ENCODE measurements around the gene AFF2.

Gene AFF2

DNA sequence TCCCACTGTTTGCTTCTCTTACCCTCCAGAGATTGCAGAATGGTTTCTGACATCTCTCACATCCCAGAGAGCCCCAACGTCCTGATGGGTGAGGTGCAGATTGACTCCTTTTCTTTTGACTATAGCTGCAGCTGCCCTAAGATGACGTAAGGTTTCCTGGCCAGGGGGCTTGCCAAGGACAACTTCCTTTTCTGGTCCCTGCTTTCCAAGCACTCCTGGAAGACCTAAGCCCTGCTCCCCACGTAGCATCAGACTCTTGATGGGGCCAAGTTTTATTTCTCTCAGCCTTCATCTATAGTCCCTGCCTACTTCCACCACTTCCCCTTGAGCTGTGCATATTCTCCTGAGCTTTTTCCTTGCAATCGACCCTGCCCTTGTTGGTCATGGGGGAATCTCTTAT, 507.0 kb downstream of the AFF2 start:
- DNase-seq (ENCODE audit: low read depth in 2 of 2) = no peak

DNA sequence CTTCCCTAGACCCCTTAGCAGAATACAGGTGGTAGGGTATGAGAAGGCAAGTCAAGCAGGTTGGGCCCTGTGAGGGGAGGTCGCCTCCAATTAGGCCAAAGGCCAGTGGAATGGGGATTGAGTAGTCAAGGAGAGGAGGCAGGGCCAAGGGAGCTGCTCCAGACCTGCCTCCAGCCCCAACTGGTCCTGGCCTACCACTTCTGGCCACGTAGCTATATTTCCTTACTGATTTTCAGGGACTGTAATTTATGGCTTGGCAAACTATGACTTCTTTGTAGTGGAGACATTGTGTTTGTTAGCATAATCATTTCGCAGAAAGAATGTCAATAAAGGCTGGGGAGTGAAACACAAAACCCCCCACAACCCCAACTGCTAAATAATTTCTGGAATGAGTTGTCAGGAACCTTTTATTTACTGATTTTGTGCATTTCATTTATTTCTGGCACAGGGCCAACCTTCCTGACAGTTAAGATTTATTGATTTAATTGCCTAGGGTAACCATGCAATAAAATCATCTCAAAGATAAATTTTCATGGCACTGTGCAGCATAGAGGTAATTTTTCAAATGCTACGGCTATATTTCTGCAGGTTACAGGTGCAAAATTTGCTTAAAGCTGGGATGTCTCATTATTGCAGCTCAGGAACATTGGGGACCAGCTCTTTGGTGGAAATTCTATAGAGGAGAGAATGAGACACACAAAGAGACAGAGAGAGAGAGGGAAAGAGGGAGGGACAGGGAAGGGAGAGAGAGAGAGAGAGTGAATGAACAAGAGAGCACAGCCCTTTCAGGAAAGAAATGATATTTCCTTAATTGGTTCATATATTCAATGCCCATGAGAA, 509.8 kb downstream of the AFF2 start:
- no peak for DNase-seq (ENCODE audit: low read depth in 2 of 2)

DNA sequence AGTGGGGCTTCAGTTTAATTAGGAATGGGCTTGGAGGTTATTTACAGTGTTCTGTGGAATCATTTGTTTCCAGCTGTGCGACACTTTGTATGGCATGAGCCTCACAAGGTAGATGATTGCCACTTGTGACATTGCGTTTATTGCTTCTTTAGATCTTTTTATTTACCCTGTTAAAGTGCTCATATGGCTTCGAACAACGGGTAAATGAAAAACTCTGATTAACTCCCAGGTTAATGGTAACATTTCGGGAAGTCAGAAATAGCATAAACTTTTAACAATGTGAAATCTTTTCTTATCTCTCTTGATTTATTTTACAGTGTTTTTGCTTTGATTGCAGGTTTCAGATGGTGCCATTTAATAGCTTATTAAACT, 510.4 kb downstream of the AFF2 start:
- no peak for DNase-seq (ENCODE audit: low read depth in 2 of 2)

DNA sequence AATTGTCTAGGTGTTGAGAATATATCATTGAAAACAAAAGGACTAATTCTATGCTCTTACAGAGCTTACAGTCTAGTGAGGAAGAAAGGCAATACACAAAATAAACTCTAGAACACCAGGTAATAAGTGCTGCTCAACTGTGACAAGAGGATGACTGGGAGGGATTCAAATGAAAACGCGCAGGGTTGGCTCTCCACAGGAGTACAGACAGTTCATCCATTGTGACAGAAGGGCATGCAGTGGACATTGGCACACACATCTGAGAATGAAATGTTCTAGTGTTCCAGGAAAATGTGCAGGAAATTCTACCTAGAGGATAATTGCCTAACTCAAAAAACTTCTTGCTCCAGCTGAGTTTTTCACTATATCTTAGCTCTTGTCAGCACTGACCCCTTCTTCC, 512.7 kb downstream of the AFF2 start:
- DNase-seq (ENCODE audit: low read depth in 2 of 2) = no peak

DNA sequence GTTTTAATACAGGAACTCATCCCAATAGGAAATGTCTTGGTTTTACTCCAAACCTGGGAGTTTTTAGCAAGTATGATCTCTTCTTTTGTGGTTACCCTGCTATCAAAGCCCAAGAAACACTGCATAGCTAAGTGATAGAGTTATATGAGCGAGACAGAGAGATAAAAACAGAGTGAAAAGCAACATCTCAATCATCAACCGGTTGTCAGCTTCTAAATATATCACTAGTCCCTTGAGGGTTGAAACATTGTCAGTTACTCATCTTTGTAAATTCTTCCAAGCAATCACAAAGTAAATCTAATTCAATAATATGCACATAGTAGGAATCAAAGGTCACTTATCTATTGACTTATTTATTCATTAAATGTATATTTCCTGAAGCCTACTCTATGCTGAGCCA, 520.7 kb downstream of the AFF2 start:
- no peak for DNase-seq (ENCODE audit: low read depth in 2 of 2)

DNA sequence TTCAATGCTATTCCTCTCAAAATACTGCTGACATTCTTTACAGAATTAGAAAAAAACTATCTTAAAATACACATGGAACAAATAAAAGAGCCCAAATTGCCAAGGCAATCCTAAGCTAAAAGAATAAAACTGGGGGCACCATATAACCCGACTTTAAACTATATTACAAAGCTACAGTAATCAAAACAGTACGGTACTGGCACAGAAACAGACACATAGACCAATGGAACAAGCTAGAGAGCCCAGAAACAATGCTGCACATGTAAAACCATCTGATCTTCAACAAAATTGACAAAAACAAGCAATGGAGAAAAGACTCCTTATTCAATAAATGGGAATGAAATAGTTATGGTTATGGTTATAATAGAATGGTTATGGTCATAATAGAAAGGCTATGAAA, 522.1 kb downstream of the AFF2 start:
- no peak for DNase-seq (ENCODE audit: low read depth in 2 of 2)

DNA sequence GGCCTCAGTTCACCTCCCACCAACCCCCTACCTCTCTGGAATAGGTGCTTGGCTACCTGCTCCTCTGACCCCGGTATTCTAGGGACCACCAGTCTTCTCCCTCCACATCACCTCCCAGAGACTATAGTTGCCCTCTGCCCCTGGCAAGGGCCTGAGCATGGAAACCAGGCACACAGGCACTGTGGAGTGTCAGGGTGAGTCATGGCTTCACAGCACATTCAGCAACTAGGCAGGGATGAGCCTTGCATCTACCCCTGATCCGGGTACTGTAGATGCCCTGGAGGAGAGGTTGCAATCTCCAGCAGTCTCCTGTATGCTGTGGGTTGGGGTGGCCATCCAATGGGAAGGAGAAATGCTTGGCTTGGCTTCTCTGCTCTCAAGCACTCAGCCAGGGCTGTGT, 532.0 kb downstream of the AFF2 start:
- DNase-seq (ENCODE audit: low read depth in 2 of 2) = no peak

DNA sequence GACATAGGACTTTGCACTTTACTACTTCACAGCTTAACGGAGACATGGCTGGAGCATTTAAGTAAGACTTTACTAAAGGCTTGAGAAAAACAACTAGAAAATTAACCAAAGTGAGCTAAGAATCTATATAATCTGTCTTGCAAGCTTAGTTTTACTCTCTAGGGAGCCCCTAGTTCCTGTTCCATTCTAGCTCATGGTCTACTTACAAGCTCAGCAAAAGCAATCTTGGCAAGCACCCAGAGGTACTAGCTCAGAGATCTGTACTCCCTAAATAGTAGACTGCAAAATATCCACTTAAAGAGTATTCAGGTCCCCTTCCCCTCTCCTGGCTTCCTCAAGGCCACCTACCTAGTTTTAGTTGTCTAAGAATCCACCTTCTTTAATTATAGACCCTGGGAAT, 535.7 kb downstream of the AFF2 start:
- no peak for DNase-seq (ENCODE audit: low read depth in 2 of 2)

DNA sequence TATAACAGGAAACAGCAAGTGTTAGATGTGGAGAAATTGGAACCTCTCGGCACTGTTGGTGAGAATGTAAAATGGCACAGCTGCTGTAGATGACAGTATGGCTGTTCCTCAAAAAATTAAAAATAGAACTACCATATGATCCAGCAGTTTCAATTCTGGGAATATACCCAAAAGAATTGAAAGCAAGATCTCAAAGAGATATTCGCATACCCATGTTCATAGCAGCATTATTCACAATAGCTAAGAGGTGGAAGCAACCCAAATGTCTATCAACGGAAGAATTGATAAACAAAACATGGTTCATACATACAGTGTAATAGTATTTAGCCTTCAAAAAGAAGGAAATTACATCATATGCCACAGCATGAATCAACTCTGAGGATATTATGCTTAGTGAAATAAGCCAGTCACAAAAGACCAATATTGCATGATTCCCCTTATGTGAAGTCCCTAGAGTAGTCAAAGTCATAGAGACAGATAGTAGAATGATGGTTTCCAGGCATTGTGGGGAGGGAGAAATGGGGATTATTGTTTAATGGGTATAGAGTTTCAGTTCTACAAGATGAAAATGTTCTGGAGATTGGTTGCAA, 537.0 kb downstream of the AFF2 start:
- no peak for DNase-seq (ENCODE audit: low read depth in 2 of 2)

DNA sequence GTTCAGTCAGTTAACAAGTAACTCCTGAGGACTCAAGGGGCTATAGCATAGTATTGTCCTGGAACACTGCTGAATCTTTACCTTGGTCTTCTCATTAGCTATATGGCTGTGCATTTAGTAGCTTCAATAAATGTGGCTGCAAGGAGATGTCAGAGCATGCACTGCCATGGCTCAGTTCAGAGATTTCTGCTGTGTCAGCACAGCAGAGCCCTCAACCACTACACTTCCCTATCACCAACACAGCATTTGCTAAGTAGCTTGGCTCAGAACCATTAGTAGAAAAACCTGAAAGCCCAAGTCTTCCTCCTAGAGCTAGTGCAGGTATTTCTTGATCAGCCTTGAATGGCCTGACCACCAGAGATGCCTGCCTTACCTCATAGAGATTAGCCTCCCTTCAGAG, 538.6 kb downstream of the AFF2 start:
- no peak for DNase-seq (ENCODE audit: low read depth in 2 of 2)

DNA sequence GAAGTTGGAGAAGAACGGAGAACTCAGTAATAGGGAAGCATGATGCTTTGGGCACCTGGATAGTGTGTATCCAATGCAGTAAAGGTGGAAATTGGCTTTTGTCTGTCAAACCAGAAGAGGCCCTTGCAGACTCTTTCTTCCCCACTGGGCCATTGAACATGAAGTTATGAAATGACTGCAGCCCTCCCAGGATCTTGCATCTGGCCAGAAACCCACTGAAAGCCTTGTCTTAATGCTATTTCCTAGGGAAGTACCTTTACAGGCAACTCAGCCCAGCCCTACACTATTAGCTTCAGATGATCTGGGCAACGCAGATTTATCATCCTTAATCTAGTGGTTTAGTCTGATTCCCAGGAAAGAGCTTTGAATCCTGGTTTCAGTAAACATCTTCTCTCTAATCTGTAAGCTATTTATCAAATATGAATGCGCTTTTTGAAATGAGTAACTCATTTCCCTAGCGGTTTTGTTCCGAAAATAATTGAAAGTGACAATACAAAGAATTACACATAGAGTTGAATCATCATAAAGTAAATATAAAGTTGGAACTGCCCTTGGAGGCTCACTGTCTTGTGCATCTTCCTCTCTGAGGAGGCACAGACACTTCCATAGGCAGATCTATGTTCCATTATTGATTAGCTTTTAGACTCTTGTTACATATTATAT, 540.6 kb downstream of the AFF2 start:
- no peak for DNase-seq (ENCODE audit: low read depth in 2 of 2)

DNA sequence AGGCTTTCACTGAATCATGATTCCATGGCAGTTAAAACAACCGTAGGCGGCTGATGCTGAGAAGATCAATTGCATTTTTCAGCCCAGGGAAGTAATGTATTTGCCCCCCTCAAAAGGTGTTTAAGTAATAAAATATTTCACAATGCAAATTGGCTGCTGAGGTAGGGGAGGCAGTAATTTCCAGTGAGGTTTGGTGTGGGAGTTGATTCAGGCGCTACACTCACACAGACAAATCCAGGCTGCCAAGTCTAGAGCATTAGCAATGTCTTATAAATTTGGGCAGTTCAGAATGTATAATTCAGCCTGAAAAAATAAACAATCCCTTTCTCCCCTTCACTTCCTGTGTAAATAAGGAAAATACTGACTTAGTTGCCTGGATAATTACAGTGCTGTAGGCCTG, 543.0 kb downstream of the AFF2 start:
- no peak for DNase-seq (ENCODE audit: low read depth in 2 of 2)

DNA sequence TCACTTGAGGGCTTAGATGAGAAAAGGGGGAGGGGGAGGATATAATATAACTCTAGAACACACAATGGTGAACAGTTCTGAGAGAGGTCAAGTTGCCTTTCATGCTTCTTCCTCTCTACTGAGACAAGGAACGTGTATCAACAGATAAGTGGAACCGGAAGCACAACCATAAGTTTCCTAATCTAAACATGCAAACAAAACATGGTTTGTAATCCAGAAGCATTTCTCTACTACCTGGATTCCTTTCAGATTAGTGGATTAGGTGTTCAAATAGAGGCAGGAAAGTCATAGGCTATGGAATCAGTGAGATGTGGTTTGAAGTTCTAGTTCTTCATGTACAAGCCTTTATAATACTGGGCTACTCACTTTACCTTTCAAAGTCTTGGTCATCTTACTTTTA, 544.1 kb downstream of the AFF2 start:
- no peak for DNase-seq (ENCODE audit: low read depth in 2 of 2)

DNA sequence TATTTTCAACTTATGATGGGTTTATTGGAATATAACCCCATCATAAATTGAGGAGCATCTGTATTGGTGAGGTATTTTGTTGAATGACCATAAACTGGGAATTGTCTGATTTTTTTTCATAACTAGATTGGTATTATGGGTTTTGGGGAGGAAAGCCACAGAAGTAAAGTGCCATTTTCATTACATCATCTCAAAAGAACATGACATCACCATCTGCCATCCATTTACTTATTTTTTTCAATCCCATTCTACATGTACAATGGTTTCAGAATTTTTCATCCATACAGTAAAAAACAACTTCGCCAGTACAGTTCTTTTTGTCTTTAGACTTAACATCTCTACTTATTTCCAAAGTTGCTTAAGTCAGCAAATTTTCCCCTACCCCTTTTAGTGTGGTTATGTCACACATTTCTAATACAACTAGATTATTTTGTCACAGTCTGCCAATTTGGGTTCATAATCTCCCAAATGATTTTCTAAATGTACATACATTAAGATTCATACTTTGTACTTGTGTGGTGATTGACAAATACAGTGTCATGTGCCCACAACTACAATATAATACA, 545.3 kb downstream of the AFF2 start:
- DNase-seq (ENCODE audit: low read depth in 2 of 2) = no peak
